SU-DHL-6 (cell line): ENCODE measurements around the gene HLA-DMB.

Source experiments
- H2AFZ ChIP-seq: fragments of 200-600 bp; sonication (generic); 2 replicates; pipeline ENCODE4 v1.6.1; 2014; ENCODE audit warnings: low read depth, mild to moderate bottlenecking, moderate library complexity, mixed read lengths, antibody characterized with exemption, low read length; ENCODE audit not compliant: severe bottlenecking
- H3F3A ChIP-seq: fragments of 200-600 bp; shearing (Covaris generic); 2 replicates; pipeline ENCODE4 v1.6.0; 2016; ENCODE audit warnings: antibody characterized with exemption, mild to moderate bottlenecking; ENCODE audit not compliant: insufficient read depth
- H3K27ac ChIP-seq: fragments of 200-600 bp; sonication (generic); 2 replicates; pipeline ENCODE4 v1.5.1; 2016; ENCODE audit warnings: low read depth, mild to moderate bottlenecking, low read length, moderate library complexity, mixed read lengths
- H3K27me3 ChIP-seq: fragments of 200-600 bp; sonication (generic), shearing (Covaris generic); 2 replicates; pipeline ENCODE4 v1.6.0; 2014; ENCODE audit warnings: mild to moderate bottlenecking, low read length
- H3K36me3 ChIP-seq: fragments of 200-600 bp; sonication (generic); 2 replicates; pipeline ENCODE4 v1.6.1; 2014; ENCODE audit warnings: mild to moderate bottlenecking, low read length, mixed read lengths
- H3K4me2 ChIP-seq: fragments of 300-600, 200-600 bp; shearing (Covaris generic), sonication (generic); 2 replicates; pipeline ENCODE4 v1.6.0; 2014; ENCODE audit warnings: low read length, low read depth, mild to moderate bottlenecking; ENCODE audit not compliant: poor library complexity, severe bottlenecking
- H3K4me3 ChIP-seq: fragments of 200-600 bp; sonication (generic); 2 replicates; pipeline ENCODE4 v1.5.1; 2014; ENCODE audit warnings: antibody characterized with exemption, low read length, mild to moderate bottlenecking, mixed read lengths; ENCODE audit not compliant: insufficient read depth, poor library complexity, severe bottlenecking
- H3K79me2 ChIP-seq: fragments of 200-600 bp; sonication (generic); 2 replicates; pipeline ENCODE4 v1.6.1; 2014; ENCODE audit warnings: mild to moderate bottlenecking, low read length, moderate library complexity; ENCODE audit not compliant: insufficient read depth
- H3K9ac ChIP-seq: fragments of 200-600 bp; sonication (generic); 2 replicates; pipeline ENCODE4 v1.7.0; 2014; ENCODE audit warnings: mild to moderate bottlenecking, low read length
- H3K9me2 ChIP-seq: fragments of 200-600 bp; sonication (generic); replicated peaks from 2 replicates; pipeline ENCODE4 v1.6.1; 2014; ENCODE audit warnings: low read length; ENCODE audit not compliant: insufficient read depth
- H3K9me3 ChIP-seq: fragments of 200-600 bp; sonication (generic); 2 replicates; pipeline ENCODE4 v1.6.1; 2014; ENCODE audit warnings: low read length, mixed read lengths; ENCODE audit not compliant: insufficient read depth
- H4K20me1 ChIP-seq: fragments of 200-600 bp; sonication (generic); 2 replicates; pipeline ENCODE4 v1.6.1; 2014; ENCODE audit warnings: low read depth, mild to moderate bottlenecking, antibody characterized with exemption, low read length, moderate library complexity, mixed read lengths
- CTCF ChIP-seq: fragments of 200-600 bp; sonication (generic); IDR thresholded peaks from one replicate; pipeline ENCODE4 v1.5.1; 2017; ENCODE audit warnings: antibody characterized with exemption, mild to moderate bottlenecking, low read length, moderate library complexity; ENCODE audit not compliant: insufficient read depth, poor library complexity, severe bottlenecking
- EZH2phosphoT487 ChIP-seq: fragments of 200-600 bp; sonication (generic), shearing (Covaris generic); conservative IDR thresholded peaks from 2 replicates; pipeline ENCODE4 v1.6.1; 2018; ENCODE audit warnings: mild to moderate bottlenecking, antibody characterized with exemption, low read length, moderate library complexity, mixed read lengths

The HLA-DMB gene

DNA sequence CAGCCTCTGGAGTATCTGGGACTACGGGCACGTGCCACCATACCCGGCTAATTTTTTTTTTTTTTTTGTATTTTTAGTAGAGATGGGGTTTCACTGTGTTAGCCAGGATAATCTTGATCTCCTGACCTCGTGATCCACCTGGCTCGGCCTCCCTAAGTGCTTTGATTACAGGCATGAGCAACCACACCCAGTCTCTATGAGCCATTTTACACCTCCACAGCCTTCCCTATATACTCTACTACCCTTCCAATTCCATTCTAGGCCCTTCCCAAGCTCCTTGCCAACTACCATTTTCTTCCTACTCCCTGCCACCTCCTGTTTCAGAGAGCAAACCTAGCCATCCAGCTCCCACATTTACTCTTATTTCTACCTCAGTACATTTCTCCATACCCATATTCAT lies 19.7 kb upstream of the HLA-DMB start:
- Histone ChIP-seq H2AFZ (no peak overlapping the region), H3K9me3 (no peaks in the 10 kb centered on the region), H3K4me2 (no peak overlapping the region), H3K36me3 (0 out of 2 replicates have a peak, but pooled peaks cover 6% of the 10 kb centered on the region), H3K27ac (no peak overlapping the region), H3K4me3 (no peak overlapping the region), H3F3A (peaks cover 29% of the 10 kb centered on the region), H3K9ac (no peak overlapping the region), H3K9me2 (no peaks in the 10 kb centered on the region), H3K27me3 (no peaks in the 10 kb centered on the region), H4K20me1 (no peaks in the 10 kb centered on the region), H3K79me2 (peaks cover 21% of the 10 kb centered on the region; the same call in 1 of the 2 replicates)
- TF ChIP-seq CTCF = no peak
- no peak for TF ChIP-seq EZH2phosphoT487

DNA sequence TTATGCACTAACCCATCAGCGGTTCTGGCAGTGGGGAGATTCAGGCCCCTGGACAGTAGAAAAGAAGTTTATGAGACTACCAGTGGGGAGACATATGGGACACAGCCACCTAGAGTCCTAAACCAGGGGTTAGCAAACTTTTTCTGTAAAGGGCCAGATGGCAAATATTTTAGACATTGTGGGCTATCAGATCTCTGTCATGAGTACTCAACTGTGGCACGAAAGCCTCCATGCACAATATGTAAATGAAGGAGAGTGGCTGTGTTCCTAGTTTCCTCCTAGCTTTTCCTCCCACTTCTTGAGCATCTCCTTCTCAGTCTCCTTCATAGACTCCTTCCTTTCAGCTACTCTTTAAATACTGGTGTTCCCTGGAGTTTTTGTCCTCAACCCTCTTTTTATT lies 15.3 kb upstream of the HLA-DMB start:
- Histone ChIP-seq H4K20me1 (no peaks in the 10 kb centered on the region), H3K79me2 (peaks cover 22% of the 10 kb centered on the region), H3K9ac (peak overlapping the region; percentile 26), H3K36me3 (no peaks in the 10 kb centered on the region), H3K27ac (peak overlapping the region; percentile 63), H3K4me3 (no peak overlapping the region), H3F3A (peaks cover 46% of the 10 kb centered on the region), H3K27me3 (no peaks in the 10 kb centered on the region), H3K9me3 (no peaks in the 10 kb centered on the region), H3K9me2 (no peaks in the 10 kb centered on the region), H2AFZ (no peak overlapping the region), H3K4me2 (peak overlapping the region; percentile 33)
- TF ChIP-seq CTCF (no peak), EZH2phosphoT487 (no peak)

GRCh38 chr6:32954986-32955802 lies 14.4 kb upstream of the HLA-DMB start:
- Histone ChIP-seq H3K9me2 (no peaks in the 10 kb centered on the region), H3K79me2 (peaks cover 25% of the 10 kb centered on the region), H3K4me2 (peak overlapping the region; percentile 33), H4K20me1 (no peaks in the 10 kb centered on the region), H3K4me3 (no peak overlapping the region), H3F3A (peaks cover 51% of the 10 kb centered on the region), H2AFZ (no peak overlapping the region), H3K9me3 (no peaks in the 10 kb centered on the region), H3K27ac (peak overlapping the region; percentile 63), H3K9ac (peak overlapping the region; percentile 26), H3K36me3 (no peaks in the 10 kb centered on the region), H3K27me3 (no peaks in the 10 kb centered on the region)
- TF ChIP-seq EZH2phosphoT487 (no peak), CTCF (peak; percentile 88)
